Measurements from ENCODE around the gene PEX7.
"Not testable (repeated sequence)": the region's sequence is repeated elsewhere in the genome, so short reads cannot be mapped to it uniquely, and the experiment has no call there.

The PEX7 gene

GRCh38 chr6:136860043-136860442, 37.7 kb downstream of the PEX7 start:
- no peak for DNase-seq (ENCODE audit: low read depth)
- no peak overlapping the region for H3K4me3 ChIP-seq (ENCODE audit: control insufficient read depth, low read depth, low read length)
- no peak for TF ChIP-seq CTCF (conservative IDR thresholded peaks at IDR 0.05; ENCODE audit: control insufficient read depth, insufficient read depth, low read depth, low read length)

GRCh38 chr6:136862662-136863061, 40.3 kb downstream of the PEX7 start:
- H3K4me3 ChIP-seq (ENCODE audit: control insufficient read depth, low read depth, low read length) = no peak overlapping the region
- TF ChIP-seq CTCF (conservative IDR thresholded peaks at IDR 0.05; ENCODE audit: control insufficient read depth, insufficient read depth, low read depth, low read length) = no peak
- no peak for DNase-seq (ENCODE audit: low read depth)

GRCh38 chr6:136863752-136864151, 41.4 kb downstream of the PEX7 start:
- DNase-seq (ENCODE audit: low read depth) = no peak
- TF ChIP-seq CTCF (conservative IDR thresholded peaks at IDR 0.05; ENCODE audit: control insufficient read depth, insufficient read depth, low read depth, low read length) = no peak

GRCh38 chr6:136864676-136865075, 42.3 kb downstream of the PEX7 start:
- no peak overlapping the region for H3K4me3 ChIP-seq (ENCODE audit: control insufficient read depth, low read depth, low read length)
- TF ChIP-seq CTCF (conservative IDR thresholded peaks at IDR 0.05; ENCODE audit: control insufficient read depth, insufficient read depth, low read depth, low read length) = no peak
- no peak for DNase-seq (ENCODE audit: low read depth)

More at GRCh38 chr6:136863752-136864151, 41.4 kb downstream of the PEX7 start:
- no peak overlapping the region for H3K4me3 ChIP-seq (ENCODE audit: control insufficient read depth, low read depth, low read length)

GRCh38 chr6:136866872-136867416, 44.6 kb downstream of the PEX7 start:
- TF ChIP-seq CTCF (conservative IDR thresholded peaks at IDR 0.05; ENCODE audit: control insufficient read depth, insufficient read depth, low read depth, low read length) = no peak
- H3K4me3 ChIP-seq (ENCODE audit: control insufficient read depth, low read depth, low read length) = no peak overlapping the region
- peak; percentile 24 for DNase-seq (ENCODE audit: low read depth)

- DNase-seq (ENCODE audit: low read depth) = no peak
- TF ChIP-seq CTCF (conservative IDR thresholded peaks at IDR 0.05; ENCODE audit: control insufficient read depth, insufficient read depth, low read depth, low read length) = no peak
- H3K4me3 ChIP-seq (ENCODE audit: control insufficient read depth, low read depth, low read length) = no peak overlapping the region
Observed at GRCh38 chr6:136869451-136869850, 47.1 kb downstream of the PEX7 start.

- no peak for TF ChIP-seq CTCF (conservative IDR thresholded peaks at IDR 0.05; ENCODE audit: control insufficient read depth, insufficient read depth, low read depth, low read length)
- no peak overlapping the region for H3K4me3 ChIP-seq (ENCODE audit: control insufficient read depth, low read depth, low read length)
- DNase-seq (ENCODE audit: low read depth) = peak; percentile 19
Observed at GRCh38 chr6:136873748-136874147, 51.4 kb downstream of the PEX7 start.

GRCh38 chr6:136876469-136876868, 54.1 kb downstream of the PEX7 start:
- DNase-seq (ENCODE audit: low read depth); H3K4me3 ChIP-seq (ENCODE audit: control insufficient read depth, low read depth, low read length): not testable (repeated sequence)
